ENCODE results near the gene NBEAL2.
"Not testable (repeated sequence)": the region's sequence is repeated elsewhere in the genome, so short reads cannot be mapped to it uniquely, and the experiment has no call there.

NBEAL2 gene

GRCh38 chr3:47020311-47020710, 40.8 kb downstream of the NBEAL2 start:
- DNase-seq, result no peak
- no peak for TF ChIP-seq CTCF (IDR thresholded peaks at IDR 0.05; ENCODE audit: low read depth, low read length)
- no peaks in the 10 kb centered on the region for H3K9me3 ChIP-seq
- no peaks in the 10 kb centered on the region for H3K27me3 ChIP-seq
- no peaks in the 10 kb centered on the region for H3K4me1 ChIP-seq
- peaks cover 4% of the 10 kb centered on the region; the same call in 1 of the 2 replicates for H3K36me3 ChIP-seq
- no peak overlapping the region for H3K4me3 ChIP-seq (ENCODE audit: low read depth, low read length)

- H3K27me3 ChIP-seq, result no peaks in the 10 kb centered on the region
- no peak for TF ChIP-seq CTCF (IDR thresholded peaks at IDR 0.05; ENCODE audit: low read depth, low read length)
- H3K4me1 ChIP-seq, result no peaks in the 10 kb centered on the region
- H3K36me3 ChIP-seq, result peaks cover 4% of the 10 kb centered on the region; the same call in 1 of the 2 replicates
- no peaks in the 10 kb centered on the region for H3K9me3 ChIP-seq
- no peak overlapping the region for H3K4me3 ChIP-seq (ENCODE audit: low read depth, low read length)
- no peak for DNase-seq
Measured at GRCh38 chr3:47022641-47023071, 43.2 kb downstream of the NBEAL2 start.

- TF ChIP-seq CTCF (IDR thresholded peaks at IDR 0.05; ENCODE audit: low read depth, low read length), result no peak
- DNase-seq, result no peak
- H3K27me3 ChIP-seq, result no peaks in the 10 kb centered on the region
- H3K36me3 ChIP-seq, result no peaks in the 10 kb centered on the region; the same call in 1 of the 2 replicates
- H3K4me3 ChIP-seq (ENCODE audit: low read depth, low read length), result no peak overlapping the region
- no peaks in the 10 kb centered on the region for H3K9me3 ChIP-seq
- H3K4me1 ChIP-seq, result no peaks in the 10 kb centered on the region
Measured at GRCh38 chr3:47024932-47025331, 45.5 kb downstream of the NBEAL2 start.

- H3K27me3 ChIP-seq; DNase-seq; H3K4me3 ChIP-seq (ENCODE audit: low read depth, low read length); H3K9me3 ChIP-seq; H3K4me1 ChIP-seq; H3K36me3 ChIP-seq: not testable (repeated sequence)
Measured at GRCh38 chr3:47026432-47026831, 47.0 kb downstream of the NBEAL2 start.

- no peak for TF ChIP-seq CTCF (IDR thresholded peaks at IDR 0.05; ENCODE audit: low read depth, low read length)
- no peaks in the 10 kb centered on the region for H3K4me1 ChIP-seq
- no peaks in the 10 kb centered on the region for H3K27me3 ChIP-seq
- H3K36me3 ChIP-seq, result no peaks in the 10 kb centered on the region; the same call in 1 of the 2 replicates
- no peak overlapping the region for H3K4me3 ChIP-seq (ENCODE audit: low read depth, low read length)
- no peaks in the 10 kb centered on the region for H3K9me3 ChIP-seq
- DNase-seq, result no peak
Measured at GRCh38 chr3:47028146-47028545, 48.7 kb downstream of the NBEAL2 start.

GRCh38 chr3:47028667-47029066, 49.2 kb downstream of the NBEAL2 start:
- no peaks in the 10 kb centered on the region; the same call in 1 of the 2 replicates for H3K36me3 ChIP-seq
- H3K4me3 ChIP-seq (ENCODE audit: low read depth, low read length), result no peak overlapping the region
- DNase-seq, result no peak
- H3K27me3 ChIP-seq, result no peaks in the 10 kb centered on the region
- H3K9me3 ChIP-seq, result no peaks in the 10 kb centered on the region
- no peaks in the 10 kb centered on the region for H3K4me1 ChIP-seq
- no peak for TF ChIP-seq CTCF (IDR thresholded peaks at IDR 0.05; ENCODE audit: low read depth, low read length)

- not testable (repeated sequence) for H3K4me1 ChIP-seq; H3K27me3 ChIP-seq; H3K4me3 ChIP-seq (ENCODE audit: low read depth, low read length); DNase-seq; H3K9me3 ChIP-seq; H3K36me3 ChIP-seq
Measured at GRCh38 chr3:47031041-47031440, 51.6 kb downstream of the NBEAL2 start.
